Mesodermal cell (in vitro differentiated cells): ENCODE measurements around the gene KIAA1328.

Experiments used
- H3K27ac ChIP-seq: 2 replicates; pipeline ENCODE4 v1.7.0; 2013; ENCODE audit warnings: mild to moderate bottlenecking, low read depth, low read length, moderate library complexity; ENCODE audit not compliant: severe bottlenecking
- H3K36me3 ChIP-seq: 2 replicates; pipeline ENCODE4 v1.7.1; 2013; ENCODE audit warnings: mild to moderate bottlenecking, low read length, moderate library complexity; ENCODE audit not compliant: control insufficient read depth, insufficient read depth
- H3K4me1 ChIP-seq: one replicate; pipeline ENCODE4 v1.7.1; 2013; ENCODE audit warnings: mild to moderate bottlenecking, low read length; ENCODE audit not compliant: insufficient read depth, control insufficient read depth, poor library complexity, severe bottlenecking
- H3K4me3 ChIP-seq: 2 replicates; pipeline ENCODE4 v1.7.0; 2013; ENCODE audit warnings: low read length, control low read depth, mild to moderate bottlenecking; ENCODE audit not compliant: insufficient read depth, poor library complexity, severe bottlenecking; ENCODE audit errors: extremely low read depth
- H3K9me3 ChIP-seq: 2 replicates; pipeline ENCODE4 v1.7.1; 2013; ENCODE audit warnings: mild to moderate bottlenecking, low read length, moderate library complexity; ENCODE audit not compliant: control insufficient read depth
- WGBS, 2 experiments: methylation state at CpG; one replicate each; pipeline ENCODE4 v1.1.5; 2013; ENCODE audit warnings: missing lambda C conversion rate in 2 of 2; ENCODE audit not compliant: insufficient coverage in 2 of 2; 5-methylcytosine and 5-hydroxymethylcytosine counted together

Gene KIAA1328

DNA sequence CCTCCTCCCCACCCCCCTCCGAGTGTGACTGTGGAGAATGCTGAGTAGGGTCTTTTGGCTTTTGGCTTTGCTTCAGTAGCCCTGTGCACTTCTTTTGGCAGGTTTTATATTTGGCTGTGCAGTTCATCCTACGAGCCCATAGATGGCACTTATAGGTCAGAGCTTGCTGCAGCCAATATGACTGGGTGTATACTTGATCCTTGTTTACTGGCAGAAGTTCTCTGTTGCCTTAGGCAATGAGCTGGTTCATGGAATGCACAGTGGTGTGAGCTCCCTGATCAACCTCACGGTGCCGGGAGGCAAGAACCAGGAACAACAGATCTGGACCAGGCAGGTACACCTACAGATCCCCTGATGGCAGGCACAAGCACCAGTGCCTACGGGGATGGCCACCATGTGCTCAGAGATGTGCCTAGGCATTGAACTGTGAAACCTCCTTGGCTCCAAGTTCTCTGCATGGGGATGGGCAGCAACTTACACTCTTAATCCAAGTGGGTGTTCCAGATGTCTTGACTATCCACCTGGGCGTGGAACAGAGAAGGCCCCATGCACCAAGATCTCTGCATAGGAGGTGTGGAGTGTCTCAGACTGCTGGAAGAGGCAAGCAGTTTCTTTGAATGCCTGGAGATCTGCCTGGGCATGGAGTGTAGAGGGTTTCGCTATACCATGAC, 190.4 kb downstream of the KIAA1328 start:
- Histone ChIP-seq H3K4me1 (no peaks in the 10 kb centered on the region), H3K4me3 (no peak overlapping the region), H3K9me3 (peaks cover 4% of the 10 kb centered on the region), H3K36me3 (no peaks in the 10 kb centered on the region), H3K27ac (no peak overlapping the region)
- WGBS, 2 experiments = 77 to 79% methylated on average over 6 of the region's 7 CpGs

DNA sequence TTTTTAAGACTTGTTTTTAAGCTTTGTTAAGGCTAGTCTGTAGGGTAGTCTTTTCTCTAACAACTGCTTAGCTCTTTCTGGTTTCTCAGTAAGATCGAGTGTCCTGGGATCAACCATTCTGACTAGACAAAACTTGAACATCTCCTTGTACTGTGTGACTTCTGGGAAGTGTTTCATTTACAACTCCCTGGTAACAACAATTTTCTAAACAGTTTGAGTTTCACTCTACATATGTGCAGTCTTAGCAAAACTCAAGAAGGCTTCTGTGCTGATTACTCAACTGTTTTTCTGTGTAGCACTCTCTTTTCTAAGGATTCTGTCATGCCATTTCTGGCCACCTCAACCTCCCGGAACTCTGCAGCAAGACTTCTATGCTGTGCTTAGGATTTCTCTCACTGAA, 204.5 kb downstream of the KIAA1328 start:
- H3K27ac ChIP-seq = no peak overlapping the region
- H3K4me3 ChIP-seq = no peak overlapping the region
- no CpG with 5 or more reads among the region's 2 CpGs for WGBS, 2 experiments
- H3K9me3 ChIP-seq = no peaks in the 10 kb centered on the region
- H3K4me1 ChIP-seq = no peaks in the 10 kb centered on the region
- H3K36me3 ChIP-seq = no peaks in the 10 kb centered on the region

DNA sequence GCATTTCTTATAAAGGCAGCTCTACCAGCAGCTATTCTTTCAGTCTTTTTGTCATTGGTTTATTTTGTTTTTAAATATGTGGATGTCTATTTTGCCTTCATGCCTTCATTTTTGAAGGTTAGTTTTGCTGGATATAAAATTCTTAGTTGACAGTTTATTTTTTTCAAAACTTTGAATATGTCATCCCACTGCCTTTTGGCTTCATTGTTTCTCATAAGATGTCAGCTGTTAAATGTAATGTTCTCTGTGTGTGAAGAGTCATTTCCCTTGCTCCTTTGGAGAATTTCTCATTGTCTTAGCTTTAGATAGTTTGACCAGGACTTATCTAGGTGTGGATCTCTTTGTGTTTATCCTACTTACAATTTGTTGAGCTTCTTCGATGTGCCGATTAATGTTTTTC, 213.5 kb downstream of the KIAA1328 start:
- Histone ChIP-seq H3K27ac (no peak overlapping the region), H3K36me3 (no peaks in the 10 kb centered on the region), H3K4me1 (no peaks in the 10 kb centered on the region), H3K9me3 (peaks cover 12% of the 10 kb centered on the region), H3K4me3 (no peak overlapping the region)
- WGBS, 2 experiments = 100% methylated on average over 2 of the region's 2 CpGs; no CpG with 5 or more reads in 1 of the 2 experiments

DNA sequence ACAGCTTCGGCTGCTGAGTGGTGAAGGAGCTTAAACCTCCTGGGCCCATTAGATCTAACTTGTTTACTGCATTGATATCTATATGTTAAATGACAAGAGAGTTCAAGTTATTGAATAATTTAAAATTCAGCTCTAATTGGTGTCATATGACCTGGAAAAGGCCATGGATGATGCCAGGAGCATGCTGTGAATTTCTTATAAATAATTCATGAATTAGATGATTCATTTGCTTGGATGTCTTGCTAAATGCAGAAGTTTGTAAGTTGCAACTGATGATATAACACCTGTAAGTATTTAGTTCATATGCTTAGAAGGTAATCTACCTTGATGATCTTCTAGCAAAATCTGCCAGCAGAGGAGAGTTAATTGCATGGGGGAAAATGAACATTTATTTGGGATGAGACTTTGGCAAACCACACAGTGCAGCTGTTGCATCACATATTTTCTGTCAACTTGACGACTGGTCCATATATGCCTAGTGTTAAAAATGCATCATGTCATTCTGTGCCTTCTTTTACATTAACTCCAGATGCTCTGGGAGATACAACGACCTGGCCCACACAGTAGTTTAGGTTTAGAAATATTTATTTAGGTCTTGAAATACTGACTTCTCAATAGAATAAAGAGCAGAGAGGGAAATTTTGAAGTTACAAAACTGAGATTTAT, 226.3 kb downstream of the KIAA1328 start:
- no peaks in the 10 kb centered on the region for H3K4me1 ChIP-seq
- WGBS, 2 experiments = 92% methylated on average over 1 of the region's 3 CpGs; no CpG with 5 or more reads in 1 of the 2 experiments
- H3K9me3 ChIP-seq = no peaks in the 10 kb centered on the region
- no peak overlapping the region for H3K27ac ChIP-seq
- no peak overlapping the region for H3K4me3 ChIP-seq
- no peaks in the 10 kb centered on the region for H3K36me3 ChIP-seq

DNA sequence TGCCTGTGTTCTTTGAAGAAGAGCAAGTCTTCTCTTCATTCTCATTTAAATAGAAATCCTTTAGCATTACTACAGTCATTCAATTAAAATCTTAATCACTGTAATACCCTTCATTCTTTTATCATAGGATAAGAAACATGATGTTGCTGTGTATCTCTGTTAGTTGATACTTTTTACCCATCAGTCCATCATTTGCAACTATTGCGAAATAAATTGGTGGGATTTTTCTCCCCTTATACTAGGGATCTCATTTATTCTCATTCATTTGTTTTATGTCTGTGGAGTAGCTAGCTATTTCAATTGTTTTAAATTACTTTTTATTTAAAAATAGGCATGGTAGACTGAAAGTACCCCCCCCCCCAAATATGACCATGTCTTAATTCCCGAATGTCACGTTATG, 235.3 kb downstream of the KIAA1328 start:
- WGBS, 2 experiments = 100% methylated on average over 1 of the region's 3 CpGs; no CpG with 5 or more reads in 1 of the 2 experiments
- Histone ChIP-seq H3K4me3 (no peak overlapping the region), H3K4me1 (no peaks in the 10 kb centered on the region), H3K27ac (no peak overlapping the region), H3K9me3 (no peaks in the 10 kb centered on the region), H3K36me3 (no peaks in the 10 kb centered on the region)

DNA sequence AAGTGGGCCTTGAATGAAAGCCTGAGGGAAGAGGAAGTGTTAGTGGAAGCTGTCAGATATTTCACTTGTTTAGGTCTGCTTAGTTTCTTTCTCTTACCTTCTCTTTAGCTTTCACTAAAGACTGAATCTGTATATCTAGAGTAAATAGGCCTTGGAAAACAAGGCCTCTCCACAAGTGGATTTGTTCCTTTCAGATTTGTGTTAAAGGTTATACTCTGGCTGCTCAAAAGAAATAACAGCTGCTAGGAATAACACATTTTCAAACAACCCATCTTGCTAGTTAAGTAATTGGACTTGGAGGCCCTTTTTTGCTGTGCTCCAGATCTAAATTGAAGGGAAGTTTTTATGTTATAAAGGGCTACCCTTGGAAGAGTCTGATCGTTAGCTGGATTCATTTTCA, 236.3 kb downstream of the KIAA1328 start:
- no CpG with 5 or more reads among the region's 1 CpG for WGBS, 2 experiments
- Histone ChIP-seq H3K36me3 (no peaks in the 10 kb centered on the region), H3K9me3 (no peaks in the 10 kb centered on the region), H3K4me1 (no peaks in the 10 kb centered on the region), H3K27ac (no peak overlapping the region), H3K4me3 (no peak overlapping the region)

DNA sequence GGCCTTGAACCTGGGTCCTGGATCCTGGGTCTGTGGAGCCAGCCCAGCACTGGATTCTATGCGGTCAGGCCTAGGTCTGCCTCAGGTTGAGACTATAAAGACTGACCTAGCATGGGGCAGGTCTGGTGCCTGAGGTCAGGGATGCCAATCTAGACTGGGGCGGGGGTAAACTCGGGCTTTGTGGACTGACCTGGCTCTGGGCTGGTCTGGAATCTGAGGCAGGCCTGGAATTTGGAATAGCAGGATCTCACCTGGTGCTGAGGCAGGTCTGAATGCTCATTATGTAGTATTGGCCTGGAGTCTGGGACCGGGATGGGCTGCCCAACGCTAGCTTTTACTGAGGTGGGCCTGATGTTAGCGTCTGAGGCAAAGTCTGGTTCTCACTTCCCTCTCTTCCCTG, 256.0 kb downstream of the KIAA1328 start:
- Histone ChIP-seq H3K9me3 (no peaks in the 10 kb centered on the region), H3K4me3 (no peak overlapping the region), H3K36me3 (no peaks in the 10 kb centered on the region), H3K4me1 (no peaks in the 10 kb centered on the region), H3K27ac (no peak overlapping the region)
- WGBS, 2 experiments = 65 to 90% methylated on average over 4 to 6 of the region's 6 CpGs

DNA sequence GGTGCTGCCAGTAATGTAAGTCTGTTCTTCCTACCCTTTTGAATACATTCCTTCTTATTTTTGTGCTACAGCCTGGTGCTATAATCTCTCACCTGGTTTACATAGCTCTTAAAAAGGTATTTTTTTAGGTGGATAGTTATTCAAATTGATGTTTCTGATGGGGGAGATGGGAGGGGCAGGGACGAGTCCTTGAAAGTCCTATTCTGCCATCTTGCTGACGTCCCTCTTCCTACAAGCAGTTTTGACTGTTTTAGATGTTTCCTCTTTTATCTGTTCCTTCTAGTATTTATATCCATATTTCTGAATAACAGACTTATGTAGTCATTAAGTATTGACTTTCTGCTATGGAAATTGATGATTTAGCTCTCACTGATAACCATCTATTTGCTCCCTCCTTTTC, 256.4 kb downstream of the KIAA1328 start:
- H3K27ac ChIP-seq = no peak overlapping the region
- H3K9me3 ChIP-seq = no peaks in the 10 kb centered on the region
- H3K4me1 ChIP-seq = no peaks in the 10 kb centered on the region
- WGBS, 2 experiments = no CpG with 5 or more reads among the region's 2 CpGs
- no peak overlapping the region for H3K4me3 ChIP-seq
- no peaks in the 10 kb centered on the region for H3K36me3 ChIP-seq

DNA sequence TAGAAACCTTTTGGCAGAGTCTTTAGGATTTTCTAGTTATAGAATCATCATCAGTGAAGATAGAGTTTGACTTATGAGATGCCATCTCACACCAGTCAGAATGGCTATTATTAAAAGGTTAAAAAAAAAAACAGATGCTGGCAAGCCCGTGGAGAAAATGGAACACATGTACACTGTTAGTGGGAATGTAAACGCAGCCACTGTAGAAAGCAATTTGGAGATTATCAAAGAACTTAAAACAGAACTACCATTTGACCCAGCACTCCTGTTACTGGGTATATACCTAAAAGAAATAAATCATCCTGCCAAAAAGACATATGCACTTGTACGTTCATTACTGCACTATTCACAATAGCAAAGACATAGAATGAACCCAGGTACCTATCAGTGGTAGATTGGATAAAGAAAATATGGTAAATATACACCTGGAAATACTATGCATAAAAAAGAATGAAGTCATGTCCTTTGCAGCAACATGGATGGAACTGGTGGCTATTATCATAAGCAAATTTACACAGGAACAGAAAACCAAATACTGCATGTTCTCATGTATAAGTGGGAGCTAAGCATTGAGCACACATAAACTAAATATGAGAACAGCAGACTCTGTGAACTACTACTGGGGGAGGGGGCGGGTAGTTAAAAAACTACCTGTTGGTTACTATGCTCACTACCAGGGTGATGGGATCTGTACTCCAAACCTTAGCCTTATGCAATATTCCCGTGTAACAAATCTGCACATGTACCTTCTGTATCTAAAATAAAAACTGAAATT, 279.0 kb downstream of the KIAA1328 start:
- H3K9me3 ChIP-seq = no peaks in the 10 kb centered on the region
- WGBS, 2 experiments = 83% methylated on average over 1 of the region's 5 CpGs
- H3K4me1 ChIP-seq = no peaks in the 10 kb centered on the region
- no peak overlapping the region for H3K27ac ChIP-seq
- H3K36me3 ChIP-seq = no peaks in the 10 kb centered on the region
- no peak overlapping the region for H3K4me3 ChIP-seq

DNA sequence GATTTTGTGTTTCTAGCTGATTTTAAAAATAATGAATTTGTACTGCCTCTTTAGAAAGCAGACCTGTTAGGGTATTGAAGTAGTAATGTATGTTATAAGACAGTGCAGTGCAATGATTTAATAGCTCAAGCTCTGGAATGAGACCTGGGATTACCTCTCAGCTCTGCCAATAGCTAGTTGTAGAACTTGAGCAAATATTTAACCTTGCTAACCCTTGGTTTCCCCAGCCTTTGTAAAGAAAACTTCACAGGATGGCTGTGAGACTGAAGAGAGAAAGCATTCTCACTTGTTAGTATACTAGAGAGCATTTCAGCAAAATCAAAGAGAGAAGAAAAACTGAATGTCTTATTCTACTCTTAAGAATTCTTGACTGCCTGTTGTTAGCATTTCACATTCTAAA, 293.9 kb downstream of the KIAA1328 start:
- Histone ChIP-seq H3K9me3 (no peaks in the 10 kb centered on the region), H3K27ac (no peak overlapping the region), H3K4me3 (no peak overlapping the region), H3K4me1 (no peaks in the 10 kb centered on the region), H3K36me3 (no peaks in the 10 kb centered on the region)

DNA sequence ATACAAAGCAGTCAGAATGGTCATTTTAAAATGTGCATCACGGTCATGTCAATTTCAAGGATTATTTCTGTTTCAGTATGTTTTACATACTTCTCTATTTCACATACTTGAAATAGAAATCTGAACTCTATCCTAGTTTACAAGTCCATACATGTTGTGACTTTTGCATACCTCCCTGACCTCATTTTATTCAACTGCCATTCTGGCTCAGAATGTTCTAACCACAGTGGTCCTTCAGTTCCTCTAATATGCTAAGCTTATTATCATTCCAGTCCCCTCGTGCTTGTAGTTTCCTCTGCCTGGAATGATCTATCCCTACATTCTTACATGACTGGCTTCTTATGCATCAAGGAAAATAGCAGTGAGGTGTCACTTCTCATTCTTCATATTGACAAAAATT, 295.6 kb downstream of the KIAA1328 start:
- Histone ChIP-seq H3K4me3 (no peak overlapping the region), H3K36me3 (no peaks in the 10 kb centered on the region), H3K27ac (no peak overlapping the region), H3K9me3 (no peaks in the 10 kb centered on the region), H3K4me1 (no peaks in the 10 kb centered on the region)
- 83% methylated on average over 1 of the region's 2 CpGs; no CpG with 5 or more reads in 1 of the 2 experiments for WGBS, 2 experiments
